A673 (cell line): ENCODE data around the gene PMM2. TPM values are rescaled to one million over a fixed set of nuclear protein-coding genes. Genes with fewer than 3 reads are reported as not detected.
A peak's percentile ranks its signal among the peaks of the same experiment; 100 is the strongest.

Experiments
- BruUV-seq: library from RNA; stranded (reverse); fragments of 400-500 nt; replicated peaks from 2 replicates; lab custom pipeline; 2021; lab: Mats Ljungman, UMichigan
- CTCF ChIA-PET: fragments of 300-600 bp; sonication (Branson Sonifier 250); formaldehyde crosslinking; loops from one replicate; lab custom pipeline; 2022; ENCODE audit warnings: antibody characterized with exemption; lab: Charles Lee
- POLR2A ChIA-PET: fragments of 300-600 bp; sonication (Branson Sonifier 250); formaldehyde crosslinking; loops from one replicate; lab custom pipeline; 2022; ENCODE audit warnings: antibody characterized with exemption; ENCODE audit not compliant: low non-redundant PET; lab: Charles Lee
- DNase-seq: peaks from one replicate; pipeline ENCODE4 v3.0.0-alpha.2; 2015; ENCODE audit warnings: low spot score
- H3K27ac ChIP-seq: fragments of 200-600 bp; sonication (generic); 2 replicates; pipeline ENCODE4 v1.5.1; 2016; ENCODE audit warnings: mixed run types, low read depth, mild to moderate bottlenecking, mixed read lengths, antibody characterized with exemption, low read length; ENCODE audit not compliant: poor library complexity, severe bottlenecking
- H3K27me3 ChIP-seq: fragments of 200-600 bp; sonication (generic); replicated peaks from 2 replicates; pipeline ENCODE4 v1.6.1; 2017; ENCODE audit warnings: mixed run types, low read depth, mild to moderate bottlenecking, mixed read lengths, antibody characterized with exemption, low read length; ENCODE audit not compliant: insufficient read depth, poor library complexity
- H3K36me3 ChIP-seq: fragments of 200-600 bp; sonication (generic); 2 replicates; pipeline ENCODE4 v1.6.1; 2016; ENCODE audit warnings: mixed run types, mild to moderate bottlenecking, mixed read lengths, antibody characterized with exemption, low read length; ENCODE audit not compliant: insufficient read depth, poor library complexity, severe bottlenecking
- H3K4me1 ChIP-seq: fragments of 200-600 bp; sonication (generic); 2 replicates; pipeline ENCODE4 v1.6.1; 2017; ENCODE audit warnings: mixed run types, mild to moderate bottlenecking, mixed read lengths, antibody characterized with exemption, low read length; ENCODE audit not compliant: insufficient read depth, poor library complexity, severe bottlenecking
- H3K4me3 ChIP-seq: fragments of 200-600 bp; sonication (generic); 2 replicates; pipeline ENCODE4 v1.5.1; 2016; ENCODE audit warnings: low read depth, mixed run types, mild to moderate bottlenecking, mixed read lengths, low read length; ENCODE audit not compliant: poor library complexity, severe bottlenecking
- H3K9me3 ChIP-seq: fragments of 200-600 bp; sonication (generic); 2 replicates; pipeline ENCODE4 v1.6.1; 2016; ENCODE audit warnings: mixed run types, low read depth, mild to moderate bottlenecking, mixed read lengths, antibody characterized with exemption, low read length; ENCODE audit not compliant: poor library complexity, severe bottlenecking
- EZH2 ChIP-seq: fragments of 200-600 bp; sonication (generic); IDR thresholded peaks from 2 replicates; pipeline ENCODE4 v1.6.1; 2017; ENCODE audit warnings: borderline replicate concordance, low read depth, mild to moderate bottlenecking, mixed read lengths, antibody characterized with exemption, low read length; ENCODE audit not compliant: poor library complexity, severe bottlenecking
- intact Hi-C: fragments of 100-400 bp; cut with micrococcal nuclease; formaldehyde crosslinking; loops from one replicate; pipeline ENCODE4 v1.10.0; 2022; ENCODE audit not compliant: unreplicated experiment
- total RNA-seq: library from RNA; stranded (reverse); gene quantifications from 2 replicates; pipeline ENCODE4 v1.2.3, GENCODE V29; 2021
- TF ChIP-seq, protein P1 (sequence below): fragments of 300-800, 200-600 bp; sonication (generic); conservative IDR thresholded peaks from 2 replicates; pipeline ENCODE4 v1.5.1; 2017; ENCODE audit warnings: low read depth, mild to moderate bottlenecking, antibody characterized with exemption, low read length, moderate library complexity, mixed read lengths

The PMM2 gene
- total RNA-seq, 1 experiment from 2014 or later, result 54.8 TPM

DNA sequence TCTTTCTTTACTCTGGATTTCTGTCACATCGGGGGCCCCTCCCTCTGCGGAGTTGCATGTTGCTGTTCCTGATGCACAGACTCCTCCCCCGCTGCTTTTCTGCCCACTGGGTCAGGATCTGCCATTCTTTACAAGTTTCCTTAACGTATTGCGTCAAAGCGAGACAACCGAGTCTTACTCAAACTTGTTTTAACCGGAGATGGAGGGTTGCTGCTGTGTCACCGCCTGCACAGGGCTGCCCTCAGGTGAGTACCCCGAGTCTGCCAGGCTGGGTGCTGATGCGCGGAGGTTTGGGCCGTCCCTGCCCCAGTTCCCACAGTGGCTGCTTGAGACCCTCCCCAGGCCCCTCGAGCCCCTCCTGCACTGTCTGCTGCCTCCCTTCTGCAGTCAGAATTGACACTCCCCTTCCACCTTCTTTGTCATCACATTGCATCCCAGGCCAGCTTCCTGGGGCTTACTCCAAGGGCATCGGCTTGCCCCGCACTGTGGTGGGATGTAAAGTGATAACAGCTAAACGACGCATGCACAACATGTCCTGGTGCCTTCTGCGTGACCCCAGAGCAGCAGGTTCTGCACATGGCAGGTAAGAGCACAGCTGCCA, 51.9 kb downstream of the PMM2 start:
- Histone ChIP-seq H3K9me3 (no peaks in the 10 kb centered on the region), H3K4me3 (no peak overlapping the region), H3K27ac (peak overlapping the region; percentile 64), H3K4me1 (peaks cover 10% of the 10 kb centered on the region), H3K27me3 (no peaks in the 10 kb centered on the region), H3K36me3 (peaks cover 66% of the 10 kb centered on the region)
- intact Hi-C loops, result no loop called here
- no TSS peak for BruUV-seq
- POLR2A ChIA-PET, result interaction anchor here (0.6 kb wide), 2 partner anchors 241 to 275 kb away, joined by 3 to 8 read pairs; no protein-coding TSS in a partner anchor
- no peak for TF ChIP-seq EZH2
- TF ChIP-seq, protein P1, sequence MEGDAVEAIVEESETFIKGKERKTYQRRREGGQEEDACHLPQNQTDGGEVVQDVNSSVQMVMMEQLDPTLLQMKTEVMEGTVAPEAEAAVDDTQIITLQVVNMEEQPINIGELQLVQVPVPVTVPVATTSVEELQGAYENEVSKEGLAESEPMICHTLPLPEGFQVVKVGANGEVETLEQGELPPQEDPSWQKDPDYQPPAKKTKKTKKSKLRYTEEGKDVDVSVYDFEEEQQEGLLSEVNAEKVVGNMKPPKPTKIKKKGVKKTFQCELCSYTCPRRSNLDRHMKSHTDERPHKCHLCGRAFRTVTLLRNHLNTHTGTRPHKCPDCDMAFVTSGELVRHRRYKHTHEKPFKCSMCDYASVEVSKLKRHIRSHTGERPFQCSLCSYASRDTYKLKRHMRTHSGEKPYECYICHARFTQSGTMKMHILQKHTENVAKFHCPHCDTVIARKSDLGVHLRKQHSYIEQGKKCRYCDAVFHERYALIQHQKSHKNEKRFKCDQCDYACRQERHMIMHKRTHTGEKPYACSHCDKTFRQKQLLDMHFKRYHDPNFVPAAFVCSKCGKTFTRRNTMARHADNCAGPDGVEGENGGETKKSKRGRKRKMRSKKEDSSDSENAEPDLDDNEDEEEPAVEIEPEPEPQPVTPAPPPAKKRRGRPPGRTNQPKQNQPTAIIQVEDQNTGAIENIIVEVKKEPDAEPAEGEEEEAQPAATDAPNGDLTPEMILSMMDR, result no peak
- DNase-seq, result no peak
- CTCF ChIA-PET, result no interaction called here

DNA sequence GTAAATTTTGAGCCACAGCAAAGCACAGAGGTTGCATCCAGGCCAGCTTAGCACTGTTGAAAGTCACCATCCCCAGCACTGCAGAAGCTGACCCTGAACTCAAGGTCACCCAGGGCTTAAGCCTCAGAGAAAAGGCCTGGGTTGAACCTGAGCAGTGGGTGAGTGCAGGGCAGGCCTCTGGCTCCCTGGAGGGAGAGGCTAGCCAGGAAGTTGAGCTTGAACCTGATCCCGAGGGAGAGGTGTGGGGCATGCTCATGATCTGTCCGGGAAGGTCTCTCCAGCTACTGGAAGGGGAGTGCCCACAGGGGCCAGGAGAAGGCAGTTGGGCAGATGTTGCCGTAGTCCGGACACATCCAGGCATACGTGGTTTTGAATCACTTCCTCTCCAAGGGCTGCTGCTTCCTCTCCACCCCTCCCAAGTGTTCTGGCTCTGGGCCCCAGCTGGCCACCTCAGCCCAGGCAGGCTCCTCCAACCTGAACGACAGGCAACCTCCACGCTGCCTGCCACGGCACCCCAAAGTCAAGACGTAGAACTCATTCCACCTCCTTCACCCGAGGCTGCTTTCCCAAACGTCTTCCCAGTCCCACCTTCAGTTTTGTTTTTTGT, 52.7 kb downstream of the PMM2 start:
- no peak for TF ChIP-seq EZH2
- Histone ChIP-seq H3K4me1 (peaks cover 10% of the 10 kb centered on the region), H3K36me3 (peaks cover 75% of the 10 kb centered on the region), H3K27me3 (no peaks in the 10 kb centered on the region), H3K4me3 (no peak overlapping the region), H3K27ac (peak overlapping the region; percentile 34), H3K9me3 (no peaks in the 10 kb centered on the region)
- BruUV-seq, result no TSS peak
- CTCF ChIA-PET, result no interaction called here
- DNase-seq, result no peak
- POLR2A ChIA-PET, result interaction anchor here (0.6 kb wide), 1 partner anchor 276 kb away, joined by 8 read pairs; no protein-coding TSS in a partner anchor
- intact Hi-C loops, result no loop called here

DNA sequence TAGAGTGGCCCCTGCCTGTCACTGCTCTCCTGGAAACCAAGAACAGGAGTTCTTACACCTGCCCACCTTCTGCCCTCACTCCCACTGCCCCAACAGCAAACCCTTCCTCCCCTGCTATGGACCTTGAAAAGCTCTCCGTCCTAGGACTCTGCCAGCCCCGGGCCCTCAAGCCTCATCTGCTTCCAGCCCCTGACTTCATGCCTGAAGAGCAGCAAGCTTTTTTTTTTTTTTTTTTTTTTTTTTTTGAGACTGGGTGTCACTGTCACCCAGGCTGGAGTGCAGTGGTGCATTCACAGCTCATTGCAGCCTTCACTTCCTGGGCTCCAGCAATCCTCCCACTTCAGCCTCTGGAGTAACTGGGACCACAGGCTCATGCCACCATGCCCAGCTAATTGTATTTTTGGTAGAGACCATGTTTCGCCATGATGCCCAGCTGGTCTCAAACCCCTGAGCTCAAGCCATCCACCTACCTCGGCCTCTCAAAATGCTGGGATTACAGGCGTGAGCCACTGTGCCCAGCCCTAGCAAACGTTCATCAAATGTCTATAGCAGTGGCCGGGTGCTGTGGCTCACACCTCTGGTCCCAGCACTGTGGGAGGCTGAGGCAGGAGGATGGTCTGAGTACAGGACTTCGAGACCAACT, 54.2 kb downstream of the PMM2 start:
- ChIA-PET CTCF (no interaction called here), POLR2A (no interaction called here)
- no peak for TF ChIP-seq EZH2
- TF ChIP-seq, protein P1, result no peak
- Histone ChIP-seq H3K36me3 (peaks cover 90% of the 10 kb centered on the region), H3K27me3 (no peaks in the 10 kb centered on the region), H3K4me3 (no peak overlapping the region), H3K9me3 (no peaks in the 10 kb centered on the region), H3K4me1 (peaks cover 10% of the 10 kb centered on the region), H3K27ac (no peak overlapping the region)
- DNase-seq, result no peak
- BruUV-seq, result no TSS peak
- intact Hi-C loops, result no loop called here
